OCI-LY7 (cell line): ENCODE measurements around the gene KLRF1. TPM values are rescaled to one million over a fixed set of nuclear protein-coding genes. Genes with fewer than 3 reads are reported as not detected.

Source experiments
- BruUV-seq: library from RNA; stranded (reverse); fragments of 400-500 nt; replicated peaks from 2 replicates; lab custom pipeline; 2021; lab: Mats Ljungman, UMichigan
- CTCF ChIA-PET: fragments of 300-600 bp; sonication (Branson Sonifier 250); formaldehyde crosslinking; loops from one replicate; lab custom pipeline; 2022; ENCODE audit warnings: antibody characterized with exemption; ENCODE audit not compliant: unreplicated experiment; lab: Charles Lee
- POLR2A ChIA-PET: fragments of 300-600 bp; sonication (Branson Sonifier 250); formaldehyde crosslinking; loops from one replicate; lab custom pipeline; 2022; ENCODE audit warnings: antibody characterized with exemption; lab: Charles Lee
- DNase-seq: peaks from one replicate; pipeline ENCODE4 v3.0.0-alpha.2; 2015; ENCODE audit warnings: low spot score
- H2AFZ ChIP-seq: fragments of 200-600 bp; sonication (generic), shearing (Covaris generic); 2 replicates; pipeline ENCODE4 v1.6.1; 2014; ENCODE audit warnings: mild to moderate bottlenecking, antibody characterized with exemption, low read length, moderate library complexity
- H3K27ac ChIP-seq: fragments of 200-600 bp; sonication (generic); 2 replicates; pipeline ENCODE4 v1.5.1; 2014; ENCODE audit warnings: mixed run types, low read depth, mild to moderate bottlenecking, moderate library complexity, low read length, inconsistent platforms; ENCODE audit not compliant: poor library complexity, severe bottlenecking
- H3K36me3 ChIP-seq: fragments of 200-600 bp; sonication (generic); 2 replicates; pipeline ENCODE4 v1.6.1; 2014; ENCODE audit warnings: mild to moderate bottlenecking, antibody characterized with exemption, low read length, moderate library complexity, mixed read lengths; ENCODE audit not compliant: insufficient read depth
- H3K4me1 ChIP-seq: fragments of 200-600 bp; sonication (generic); 2 replicates; pipeline ENCODE4 v1.5.1; 2014; ENCODE audit warnings: mild to moderate bottlenecking, low read length; ENCODE audit not compliant: insufficient read depth, poor library complexity, severe bottlenecking
- H3K4me2 ChIP-seq: fragments of 200-600 bp; sonication (generic); 2 replicates; pipeline ENCODE4 v1.6.1; 2014; ENCODE audit warnings: mild to moderate bottlenecking, low read length
- H3K4me3 ChIP-seq: fragments of 200-600 bp; sonication (generic); 2 replicates; pipeline ENCODE4 v1.5.1; 2014; ENCODE audit warnings: mild to moderate bottlenecking, low read depth, low read length; ENCODE audit not compliant: poor library complexity, severe bottlenecking
- H3K79me2 ChIP-seq: fragments of 200-600 bp; sonication (generic); 2 replicates; pipeline ENCODE4 v1.6.1; 2016; ENCODE audit warnings: low read depth, mild to moderate bottlenecking, low read length, moderate library complexity, mixed read lengths; ENCODE audit not compliant: insufficient read depth
- H3K9me2 ChIP-seq: fragments of 200-600 bp; sonication (generic); 2 replicates; pipeline ENCODE4 v1.6.1; 2016; ENCODE audit warnings: mild to moderate bottlenecking, low read length, mixed read lengths; ENCODE audit not compliant: insufficient read depth
- H3K9me3 ChIP-seq: fragments of 200-600 bp; sonication (generic); 2 replicates; pipeline ENCODE4 v1.6.1; 2014; ENCODE audit warnings: mild to moderate bottlenecking, mixed run types, low read length, mixed read lengths
- H4K20me1 ChIP-seq: fragments of 200-600 bp; sonication (generic); 2 replicates; pipeline ENCODE4 v1.6.1; 2014; ENCODE audit warnings: mild to moderate bottlenecking, antibody characterized with exemption, low read length, moderate library complexity, mixed read lengths; ENCODE audit not compliant: insufficient read depth
- CTCF ChIP-seq: fragments of 200-600 bp; sonication (generic); conservative IDR thresholded peaks from 2 replicates; pipeline ENCODE4 v1.5.1; 2014; ENCODE audit warnings: mild to moderate bottlenecking, antibody characterized with exemption, low read length, moderate library complexity, mixed read lengths
- EZH2phosphoT487 ChIP-seq: fragments of 200-600 bp; sonication (generic); IDR thresholded peaks from 2 replicates; pipeline ENCODE4 v1.6.1; 2018; ENCODE audit warnings: low read depth, borderline replicate concordance, mild to moderate bottlenecking, mixed run types, antibody characterized with exemption, low read length, moderate library complexity, mixed read lengths
- intact Hi-C: fragments of 100-400 bp; cut with micrococcal nuclease; formaldehyde crosslinking; loops from one replicate; pipeline ENCODE4 v1.10.0; 2022; ENCODE audit not compliant: unreplicated experiment
- total RNA-seq, 2 experiments: library from RNA; depleted of rRNA in 1 of 2; stranded (reverse); fragments of >200 nt in 1 of 2; shearing (Covaris generic) in 1 of 2; gene quantifications; 2 replicates each; pipeline ENCODE4 v1.2.3, GENCODE V29; 2014 to 2022

Gene KLRF1
- total RNA-seq, 2 experiments from 2014 or later = not detected

DNA sequence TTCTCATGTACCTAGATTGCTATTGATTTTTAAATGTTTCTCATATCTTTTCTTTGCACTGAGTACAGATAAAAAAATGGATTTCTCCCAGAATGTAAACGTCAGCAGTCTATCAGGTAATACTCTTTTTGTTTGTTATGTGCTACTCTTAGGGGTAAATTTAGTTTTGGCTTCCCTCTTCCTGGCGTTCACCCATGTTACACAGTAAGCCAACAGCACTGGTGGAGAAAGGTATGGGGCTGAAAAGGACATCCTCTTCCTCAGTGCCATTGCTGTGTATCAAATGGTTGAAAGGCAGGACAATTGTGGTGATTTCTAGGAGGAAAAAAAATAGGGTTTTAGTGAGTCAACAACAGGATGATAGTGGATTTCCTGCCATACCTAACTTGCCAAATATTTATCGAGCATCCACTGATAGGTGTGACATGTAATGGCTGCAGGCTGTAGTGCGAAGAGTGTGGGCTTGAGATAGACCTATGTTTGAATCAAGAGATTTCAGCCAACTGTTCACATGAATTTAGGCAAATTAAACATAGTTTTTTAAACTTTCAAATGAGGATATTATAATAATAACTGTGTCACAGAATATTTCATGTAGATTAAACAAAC is 61.5 kb downstream of the KLRF1 start:
- no TSS peak for BruUV-seq
- no peaks in the 10 kb centered on the region for H3K9me2 ChIP-seq
- H3K4me1 ChIP-seq = no peaks in the 10 kb centered on the region
- ChIA-PET CTCF (no interaction called here), POLR2A (no interaction called here)
- no peak overlapping the region for H3K4me3 ChIP-seq
- H3K36me3 ChIP-seq = no peaks in the 10 kb centered on the region
- intact Hi-C loops = no loop called here
- H2AFZ ChIP-seq = no peak overlapping the region
- DNase-seq = no peak
- H3K79me2 ChIP-seq = no peaks in the 10 kb centered on the region
- no peaks in the 10 kb centered on the region for H4K20me1 ChIP-seq
- no peaks in the 10 kb centered on the region for H3K9me3 ChIP-seq
- H3K27ac ChIP-seq = no peak overlapping the region
- TF ChIP-seq CTCF = no peak
- TF ChIP-seq EZH2phosphoT487 = no peak
- no peak overlapping the region for H3K4me2 ChIP-seq

Other genes starting within 250 kb of the KLRF1 start
- not detected in 2 replicates for gene KLRB1, start 219.6 kb upstream of the KLRF1 start, total RNA-seq (2014; rRNA removed; shearing (Covaris generic))
- not detected in 2 replicates for gene KLRB1, start 219.6 kb upstream of the KLRF1 start, total RNA-seq (2022)
- 56.9 and 59.6 TPM in 2 replicates for gene CLEC2D, start 157.8 kb upstream of the KLRF1 start, total RNA-seq (2014; rRNA removed; shearing (Covaris generic))
- gene CLEC2D, start 157.8 kb upstream of the KLRF1 start, total RNA-seq (2022) = 146 and 177 TPM in 2 replicates
- 68.4 and 73.3 TPM in 2 replicates for gene CLECL1, start 94.4 kb upstream of the KLRF1 start, total RNA-seq (2014; rRNA removed; shearing (Covaris generic))
- 106 and 114 TPM in 2 replicates for gene CLECL1, start 94.4 kb upstream of the KLRF1 start, total RNA-seq (2022)
- gene CD69, start 66.6 kb upstream of the KLRF1 start, total RNA-seq (2014; rRNA removed; shearing (Covaris generic)) = 12.3 and 13.7 TPM in 2 replicates
- 9.7 and 10.3 TPM in 2 replicates for gene CD69, start 66.6 kb upstream of the KLRF1 start, total RNA-seq (2022)
- 2.3 and 3.1 TPM in 2 replicates for gene CLEC2B, start 41.9 kb downstream of the KLRF1 start, total RNA-seq (2014; rRNA removed; shearing (Covaris generic))
- 1.8 and 2.2 TPM in 2 replicates for gene CLEC2B, start 41.9 kb downstream of the KLRF1 start, total RNA-seq (2022)
- gene KLRF2, start 54.0 kb downstream of the KLRF1 start, total RNA-seq (2014; rRNA removed; shearing (Covaris generic)) = not detected in 2 replicates
- not detected in 2 replicates for gene KLRF2, start 54.0 kb downstream of the KLRF1 start, total RNA-seq (2022)
- not detected in 2 replicates for gene CLEC2A, start 104.9 kb downstream of the KLRF1 start, total RNA-seq (2014; rRNA removed; shearing (Covaris generic))
- gene CLEC2A, start 104.9 kb downstream of the KLRF1 start, total RNA-seq (2022) = not detected in 2 replicates
- not detected in 2 replicates for gene CLEC12A, start 143.9 kb downstream of the KLRF1 start, total RNA-seq (2014; rRNA removed; shearing (Covaris generic))
- gene CLEC12A, start 143.9 kb downstream of the KLRF1 start, total RNA-seq (2022) = not detected in 2 replicates
- gene CLEC1B, start 171.6 kb downstream of the KLRF1 start, total RNA-seq (2014; rRNA removed; shearing (Covaris generic)) = not detected in 2 replicates
- gene CLEC1B, start 171.6 kb downstream of the KLRF1 start, total RNA-seq (2022) = not detected in 2 replicates
- gene CLEC12B, start 183.1 kb downstream of the KLRF1 start, total RNA-seq (2014; rRNA removed; shearing (Covaris generic)) = not detected in 2 replicates
- gene CLEC12B, start 183.1 kb downstream of the KLRF1 start, total RNA-seq (2022) = not detected in 2 replicates
- not detected in 2 replicates for gene CLEC9A, start 203.2 kb downstream of the KLRF1 start, total RNA-seq (2014; rRNA removed; shearing (Covaris generic))
- gene CLEC9A, start 203.2 kb downstream of the KLRF1 start, total RNA-seq (2022) = not detected in 2 replicates